ENCODE data around the gene PPP4C. TPM values are rescaled to one million over a fixed set of nuclear protein-coding genes. Genes with fewer than 3 reads are reported as not detected.

The PPP4C gene
- total RNA-seq, 6 experiments from 2014 or later, result 111 to 135 (median 123) TPM

GRCh38 chr16:30092373-30093010, 16.7 kb downstream of the PPP4C start:
- H3K4me1 Mint-ChIP-seq (ENCODE audit: low read depth), result peaks cover 48% of the 10 kb centered on the region
- peak overlapping the region; percentile 88 for H3K4me3 Mint-ChIP-seq
- H3K27ac Mint-ChIP-seq, result peak overlapping the region; percentile 64
- H3K27me3 Mint-ChIP-seq (ENCODE audit: insufficient read depth), result peaks cover 7% of the 10 kb centered on the region
- peaks cover 12% of the 10 kb centered on the region for H3K9me3 Mint-ChIP-seq
- no peak for DNase-seq
- H3K36me3 Mint-ChIP-seq (ENCODE audit: low read depth), result peaks cover 12% of the 10 kb centered on the region
- TF ChIP-seq CTCF (IDR thresholded peaks at IDR 0.05), result peak; percentile 32

- peaks cover 20% of the 10 kb centered on the region for H3K9me3 Mint-ChIP-seq
- H3K27ac Mint-ChIP-seq, result no peak overlapping the region
- peaks cover 4% of the 10 kb centered on the region for H3K27me3 Mint-ChIP-seq (ENCODE audit: insufficient read depth)
- no peak for TF ChIP-seq CTCF (IDR thresholded peaks at IDR 0.05)
- peaks cover 16% of the 10 kb centered on the region for H3K36me3 Mint-ChIP-seq (ENCODE audit: low read depth)
- peaks cover 33% of the 10 kb centered on the region for H3K4me1 Mint-ChIP-seq (ENCODE audit: low read depth)
- H3K4me3 Mint-ChIP-seq, result peak overlapping the region; percentile 84
- no peak for DNase-seq
Observed at GRCh38 chr16:30094541-30095165, 18.9 kb downstream of the PPP4C start.

GRCh38 chr16:30095166-30096078, 19.6 kb downstream of the PPP4C start:
- H3K36me3 Mint-ChIP-seq (ENCODE audit: low read depth), result peaks cover 16% of the 10 kb centered on the region
- H3K9me3 Mint-ChIP-seq, result peaks cover 20% of the 10 kb centered on the region
- no peak for DNase-seq
- H3K4me1 Mint-ChIP-seq (ENCODE audit: low read depth), result peaks cover 25% of the 10 kb centered on the region
- H3K4me3 Mint-ChIP-seq, result peak overlapping the region; percentile 84
- TF ChIP-seq CTCF (IDR thresholded peaks at IDR 0.05), result no peak
- H3K27ac Mint-ChIP-seq, result no peak overlapping the region
- peaks cover 4% of the 10 kb centered on the region for H3K27me3 Mint-ChIP-seq (ENCODE audit: insufficient read depth)

- H3K4me3 Mint-ChIP-seq, result peak within 1 kb of the TSS; percentile 84
Observed at GRCh38 chr16:30096105-30096861, 20.5 kb downstream of the PPP4C start, which contains the start of gene YPEL3. TSS of gene YPEL3 (minus strand) at chr16:30096213. CDS start at chr16:30095482, 731 bp downstream.

More at GRCh38 chr16:30096105-30096861, 20.5 kb downstream of the PPP4C start, which contains the start of gene YPEL3:
- peaks cover 23% of the 10 kb centered on the region for H3K4me1 Mint-ChIP-seq (ENCODE audit: low read depth)
- peak; percentile 67 for DNase-seq
- peaks cover 4% of the 10 kb centered on the region for H3K27me3 Mint-ChIP-seq (ENCODE audit: insufficient read depth)
- H3K27ac Mint-ChIP-seq, result peak within 1 kb of the TSS; percentile 69
- H3K36me3 Mint-ChIP-seq (ENCODE audit: low read depth), result peaks cover 16% of the 10 kb centered on the region
- TF ChIP-seq CTCF (IDR thresholded peaks at IDR 0.05), result no peak
- peaks cover 20% of the 10 kb centered on the region for H3K9me3 Mint-ChIP-seq
